ENCODE results near the gene KIAA1755. TPM values are rescaled to one million over a fixed set of nuclear protein-coding genes. Genes with fewer than 3 reads are reported as not detected.

The KIAA1755 gene
- total and polyA plus RNA-seq, 9 of the 15 experiments (the other 6 are each of a cell fraction or from before 2014, with no cell fraction given), result not detected

DNA sequence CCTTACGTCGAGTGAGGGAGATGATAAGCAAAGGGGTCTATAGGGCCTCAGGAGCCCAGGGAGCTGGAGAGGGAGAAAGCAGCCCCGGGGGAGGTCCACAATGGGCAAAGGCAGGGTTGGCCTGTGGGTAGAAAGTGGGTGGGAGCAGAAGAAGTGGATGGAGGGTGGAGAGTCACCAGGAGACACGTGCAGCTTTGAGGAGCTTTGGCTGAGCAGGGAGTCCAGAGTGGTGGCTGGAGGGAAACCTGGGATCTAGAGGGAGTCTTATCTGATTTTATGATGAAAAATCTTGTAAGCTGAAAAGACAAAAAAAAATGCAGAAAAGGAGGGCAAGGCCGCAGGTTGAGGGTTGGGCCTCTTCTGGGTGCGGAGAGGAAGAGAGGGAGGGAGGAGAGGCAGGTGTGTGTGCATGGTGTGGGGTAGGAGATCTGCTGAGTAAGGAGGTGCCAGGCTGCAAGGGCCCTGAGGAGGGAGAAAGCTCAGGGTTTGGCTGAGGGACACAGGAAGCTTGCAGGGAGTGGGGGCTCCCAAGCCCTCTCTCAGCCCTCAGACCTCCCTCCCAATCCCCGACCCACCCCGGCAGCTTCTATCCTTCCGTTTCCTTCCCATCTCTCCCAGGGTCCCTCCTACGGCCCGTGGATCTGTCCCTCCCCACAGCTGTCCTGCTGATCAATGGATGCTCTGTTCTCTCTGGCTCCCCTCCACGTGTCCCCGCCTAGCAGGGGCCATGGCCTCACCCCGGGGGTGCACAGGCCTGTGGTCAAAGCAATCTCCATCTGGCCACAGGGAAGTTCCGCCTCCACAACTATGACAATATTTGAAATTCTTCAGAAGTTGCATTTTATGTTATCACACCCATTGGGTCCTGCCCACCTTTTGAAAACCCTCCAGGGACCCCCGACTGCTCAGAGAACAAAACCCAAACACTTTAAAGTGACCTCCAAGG lies 26.3 kb upstream of the KIAA1755 start:
- Histone ChIP-seq H3K9me1 (ENCODE audit: control insufficient read depth, insufficient read depth, low read length) (no peaks in the 10 kb centered on the region), H3K27ac (ENCODE audit: extremely low read depth, low read depth, low read length) (no peak overlapping the region), H2AFZ (ENCODE audit: low read depth, low read length) (no peak overlapping the region), H4K20me1 (replicated peaks; ENCODE audit: control insufficient read depth, insufficient read depth, low read length) (no peaks in the 10 kb centered on the region; the same call in 1 of the 2 replicates), H3K4me1 (replicated peaks in 1 of 2; ENCODE audit: control insufficient read depth in 2 of 2, insufficient read depth in 2 of 2, low read length in 2 of 2) (no peaks in the 10 kb centered on the region; a peak in 1 of 5 replicates), H3K4me2 (ENCODE audit: insufficient read depth, low read length) (no peak overlapping the region), H3K9ac (ENCODE audit: insufficient read depth in 1 of 2, low read depth in 2 of 2, low read length in 2 of 2) (no peak overlapping the region), H3K79me2 (ENCODE audit: control insufficient read depth, insufficient read depth, low read length) (no peaks in the 10 kb centered on the region), H3K36me3 (ENCODE audit: control insufficient read depth, insufficient read depth, low read length) (no peaks in the 10 kb centered on the region), H3K4me3 (no peak overlapping the region), H3K9me3 (replicated peaks; ENCODE audit: control insufficient read depth, insufficient read depth, low read depth, low read length) (no peaks in the 10 kb centered on the region), H3K27me3 (ENCODE audit: control insufficient read depth in 2 of 2, insufficient read depth in 2 of 2, low read length in 2 of 2) (peaks cover 31 to 42% of the 10 kb centered on the region in 2 experiments; a peak in 4 of 5 replicates)
- in situ Hi-C loops (cut with MboI) (no loop called here), intact Hi-C loops (cut with micrococcal nuclease) (no loop called here)
- DNase-seq (ENCODE audit: extremely low read depth in 1 of 4, low spot score in 3 of 4) (no peak), FAIRE-seq (no peak), ATAC-seq (no peak)
- 3% methylated on average over 15 of the region's 16 CpGs for WGBS (ENCODE audit: insufficient coverage, low coverage, missing lambda C conversion rate)
- ChIA-PET POLR2A (interaction anchor here (0.5 to 1.2 kb wide), 3 partner anchors 21 to 128 kb away, joined by 3 read pairs; no protein-coding TSS in a partner anchor), CTCF (ENCODE audit: low intra/inter-chr PET ratio) (no interaction called here)
- TF ChIP-seq BACH1 (tag; IDR thresholded peaks at IDR 0.05) (no peak), L3MBTL2 (IDR thresholded peaks at IDR 0.05) (0 out of 2 replicates have a peak, but pooled peaks have one; percentile 17), SRSF7 (optimal IDR thresholded peaks at IDR 0.05; ENCODE audit: low read depth, low read length) (no peak), ARID4B (CRISPR knock-in tag; IDR thresholded peaks at IDR 0.05) (no peak), ZNF586 (CRISPR knock-in tag; conservative IDR thresholded peaks at IDR 0.05) (no peak), HDAC6 (IDR thresholded peaks at IDR 0.05; ENCODE audit: low read depth, low read length) (no peak), NFE2L1 (tag; IDR thresholded peaks at IDR 0.05; ENCODE audit: borderline replicate concordance, low read depth) (no peak)
- TF ChIP-seq, protein P1, sequence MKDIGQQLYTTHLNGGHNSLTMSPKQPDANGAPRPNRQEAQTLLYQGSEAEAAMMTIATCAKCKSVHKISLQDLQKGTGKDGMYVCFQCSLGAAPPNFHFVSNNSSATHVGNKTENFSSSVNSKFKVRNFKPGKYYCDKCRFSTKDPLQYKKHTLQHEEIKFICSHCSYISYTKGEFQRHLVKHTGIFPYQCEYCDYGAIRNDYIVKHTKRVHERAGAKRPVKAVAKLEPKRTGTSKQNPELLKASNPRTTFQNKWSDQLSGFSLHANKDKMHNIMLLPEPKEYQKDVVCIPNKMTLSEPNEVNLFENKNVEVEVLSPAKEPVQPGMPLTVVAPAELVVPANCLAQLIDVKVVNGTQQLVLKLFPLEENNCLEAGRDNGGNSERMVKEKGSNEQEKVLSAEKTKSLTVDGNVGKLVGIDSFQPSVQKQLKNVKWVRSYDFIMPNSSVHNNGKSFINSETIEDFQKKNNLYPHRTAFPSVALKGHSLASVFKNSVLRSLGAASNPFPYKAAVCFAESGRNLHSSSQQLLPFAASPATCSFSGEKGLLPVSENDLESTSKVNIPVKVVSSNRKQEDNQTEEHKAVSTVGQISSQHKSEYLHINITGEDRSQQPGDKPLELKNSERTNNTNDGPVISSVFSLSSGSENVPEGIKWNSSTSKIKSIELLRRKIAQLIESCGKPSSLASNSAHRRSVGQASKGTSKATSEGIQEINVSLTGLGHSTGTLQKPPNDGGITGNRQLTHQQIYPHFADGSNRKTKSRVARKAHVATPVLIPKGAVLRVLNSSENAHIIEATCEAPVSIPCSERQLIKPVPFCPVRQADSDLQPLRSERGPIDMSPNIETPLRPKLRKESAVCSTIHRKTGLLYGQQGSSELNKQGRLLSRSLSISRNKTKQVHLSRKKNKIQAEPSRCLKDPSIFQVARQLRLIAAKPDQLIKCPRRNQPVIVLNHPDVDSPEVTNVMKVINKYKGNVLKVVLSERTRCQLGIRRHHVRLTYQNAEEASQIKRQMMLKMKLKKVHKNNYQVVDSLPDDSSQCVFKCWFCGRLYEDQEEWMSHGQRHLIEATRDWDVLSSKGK (CRISPR knock-in tag; IDR thresholded peaks at IDR 0.05), result no peak
- no TSS peak for BruUV-seq (replicated peaks)

All from K562 (cell line).